A549 (cell line): ENCODE measurements around the gene TMEM191C. TPM values are rescaled to one million over a fixed set of nuclear protein-coding genes. Genes with fewer than 3 reads are reported as not detected.
A peak's percentile ranks its signal among the peaks of the same experiment; 100 is the strongest.
"Not testable (repeated sequence)": the region's sequence is repeated elsewhere in the genome, so short reads cannot be mapped to it uniquely, and the experiment has no call there.

Experiments used
- ATAC-seq, 2 experiments: fragments of 200-7000 bp in 1 of 2; fragments of >200 bp in 1 of 2; cut with Nextera tagmentation in 1 of 2; cut with Tn5 transposase in 1 of 2; 3 replicates each; pipeline versions ENCODE4 v1.8.0 to v1.9.1; 2018 to 2020; ENCODE audit warnings: mild to moderate bottlenecking in 1 of 2, moderate library complexity in 1 of 2
- CTCF ChIA-PET: fragments of 300-600 bp; sonication (Branson Sonifier 250); formaldehyde crosslinking; extraction: SDS; loops from one replicate; lab custom pipeline; 2021; ENCODE audit warnings: antibody characterized with exemption, inconsistent platforms; lab: Yijun Ruan, JAX
- POLR2A ChIA-PET: fragments of 350-600 bp; formaldehyde crosslinking; extraction: SDS; loops from one replicate; lab custom pipeline; 2021; ENCODE audit warnings: antibody characterized with exemption, inconsistent platforms; lab: Yijun Ruan, JAX
- DNase-seq, 2 experiments: peaks; one replicate each; pipeline versions ENCODE4 v3.0.0 to v3.0.0-alpha.2; 2011 to 2016; ENCODE audit warnings: low read depth in 1 of 2, low spot score in 1 of 2
- FAIRE-seq: peaks from 2 replicates; lab custom pipeline; 2011; peaks lifted over from hg19 to GRCh38; lab: Jason Lieb, UNC
- H3K27ac ChIP-seq, 2 experiments: fragments of >200 bp; sonication (Bioruptor Twin); formaldehyde crosslinking; 3 replicates each; pipeline ENCODE4 v1.5.1; 2016 to 2017
- H3K4me1 ChIP-seq: fragments of >200 bp; sonication (Bioruptor Twin); formaldehyde crosslinking; 3 replicates; pipeline ENCODE4 v1.6.1; 2016
- H3K4me2 ChIP-seq: fragments of >200 bp; sonication (Bioruptor Twin); formaldehyde crosslinking; 3 replicates; pipeline ENCODE4 v1.6.1; 2016
- H3K4me3 ChIP-seq: fragments of >200 bp; sonication (Bioruptor Twin); formaldehyde crosslinking; 3 replicates; pipeline ENCODE4 v1.5.1; 2016
- H3K9me3 ChIP-seq: fragments of >200 bp; sonication (Bioruptor Twin); formaldehyde crosslinking; 3 replicates; pipeline ENCODE4 v1.6.1; 2016
- WGBS: methylation state at CpG from one replicate; pipeline ENCODE4 v1.1.6; 2017; ENCODE audit errors: missing lambda C conversion rate; 5-methylcytosine and 5-hydroxymethylcytosine counted together
- polyA plus RNA-seq, 4 experiments: library from polyadenylated mRNA; depleted of rRNA in 3 of 4; stranded (reverse); fragments of >200 nt; fragmentation: RNase III in 1 of 4; extraction: RNeasy Plus Mini Kit Qiagen cat#74134 plus additional on column Dnase treatment in 1 of 4; gene quantifications; 2 replicates in 3 of 4; 3 replicates in 1 of 4; pipeline ENCODE4 v1.2.3, GENCODE V29; 2011 to 2017

The TMEM191C gene
- polyA plus RNA-seq, 2 of the 4 experiments (the other 2 are of a cell fraction) = 0.57 to 0.58 TPM

DNA sequence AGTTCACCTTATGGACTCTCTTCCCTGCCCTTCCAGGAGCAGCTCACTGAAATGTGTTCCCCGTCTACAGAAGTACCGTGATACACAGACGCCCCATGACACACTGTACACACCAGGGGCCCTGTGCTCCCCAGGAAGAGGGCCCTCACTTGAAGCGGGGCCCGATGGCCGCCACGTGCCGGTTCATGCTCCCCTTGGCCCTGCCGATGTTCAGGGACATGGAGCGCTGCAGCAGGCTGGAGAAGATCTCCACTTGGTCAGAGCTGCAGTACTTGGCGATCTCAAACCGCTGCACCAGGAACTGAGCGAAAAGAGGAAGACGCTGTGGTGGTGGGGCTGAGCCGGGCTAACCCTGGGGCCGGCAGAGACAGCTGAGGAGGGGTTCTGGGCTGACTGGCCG, 20.5 kb downstream of the TMEM191C start:
- H3K4me1 ChIP-seq, H3K9me3 ChIP-seq, H3K4me3 ChIP-seq, H3K27ac ChIP-seq, H3K4me2 ChIP-seq, FAIRE-seq, CTCF ChIA-PET, POLR2A ChIA-PET, DNase-seq, ATAC-seq: not testable (repeated sequence)
- no CpG with 5 or more reads among the region's 17 CpGs for WGBS

GRCh38 chr22:21489149-21489680, 22.0 kb downstream of the TMEM191C start:
- DNase-seq, H3K9me3 ChIP-seq, FAIRE-seq, ATAC-seq, POLR2A ChIA-PET, CTCF ChIA-PET, H3K27ac ChIP-seq, H3K4me1 ChIP-seq, H3K4me2 ChIP-seq, H3K4me3 ChIP-seq: not testable (repeated sequence)
- no CpG with 5 or more reads among the region's 11 CpGs for WGBS

- H3K9me3 ChIP-seq, H3K4me1 ChIP-seq, FAIRE-seq, CTCF ChIA-PET, POLR2A ChIA-PET, H3K4me2 ChIP-seq, ATAC-seq, H3K4me3 ChIP-seq, DNase-seq, H3K27ac ChIP-seq: not testable (repeated sequence)
- no CpG with 5 or more reads among the region's 6 CpGs for WGBS
These were observed 23.4 kb downstream of the TMEM191C start for GRCh38 chr22:21490556-21490955.

DNA sequence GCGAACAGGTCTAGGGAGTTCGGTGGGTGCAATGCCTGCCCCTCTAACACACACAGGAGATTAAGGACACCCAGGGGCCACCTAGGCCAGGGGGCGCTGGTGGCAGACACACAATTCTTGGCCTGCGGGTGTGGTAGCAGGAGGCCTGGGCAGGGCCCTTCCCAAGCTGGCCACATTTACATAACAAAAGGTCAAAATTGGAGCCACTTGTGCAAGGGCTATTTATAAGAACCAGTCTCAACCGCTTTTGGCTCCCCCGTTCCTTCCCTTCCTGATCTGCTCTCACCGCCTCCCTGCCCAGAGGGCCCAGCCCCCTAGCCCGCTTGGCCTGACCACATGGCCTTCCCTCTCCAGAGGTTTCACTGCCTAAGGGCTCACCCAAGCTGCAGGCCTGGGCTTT, 25.1 kb downstream of the TMEM191C start:
- H3K9me3 ChIP-seq, H3K4me2 ChIP-seq, DNase-seq, H3K4me3 ChIP-seq, POLR2A ChIA-PET, H3K4me1 ChIP-seq, FAIRE-seq, CTCF ChIA-PET, ATAC-seq, H3K27ac ChIP-seq: not testable (repeated sequence)
- no CpG with 5 or more reads among the region's 8 CpGs for WGBS

- H3K4me3 ChIP-seq, CTCF ChIA-PET, H3K9me3 ChIP-seq, H3K27ac ChIP-seq, DNase-seq, H3K4me2 ChIP-seq, FAIRE-seq, H3K4me1 ChIP-seq, POLR2A ChIA-PET: not testable (repeated sequence)
- WGBS = no CpG with 5 or more reads among the region's 23 CpGs
- ATAC-seq = peak; percentile 53 to 69
These were observed 26.9 kb downstream of the TMEM191C start for GRCh38 chr22:21493789-21494782.

DNA sequence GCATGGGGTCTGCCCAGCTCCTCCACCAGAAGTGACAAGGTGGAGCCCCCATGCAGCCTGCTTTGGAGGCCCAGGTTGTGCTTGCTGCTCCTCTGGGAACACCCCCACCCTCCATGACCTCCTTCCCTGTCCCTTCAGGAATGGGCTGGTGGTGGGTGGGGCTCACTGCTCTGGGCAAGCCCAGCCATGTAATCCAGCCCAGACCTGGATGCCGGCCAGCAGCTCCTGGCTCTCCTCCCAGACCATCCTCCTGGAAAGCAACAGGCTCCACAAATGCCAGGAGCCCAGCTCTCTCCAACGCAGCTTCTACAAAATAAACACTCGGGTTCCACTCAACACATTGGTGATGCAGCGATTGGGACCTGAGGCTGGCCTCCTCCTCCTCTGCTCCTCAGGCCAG, 30.8 kb downstream of the TMEM191C start:
- POLR2A ChIA-PET, H3K9me3 ChIP-seq, DNase-seq, H3K4me2 ChIP-seq, H3K27ac ChIP-seq, FAIRE-seq, H3K4me1 ChIP-seq, H3K4me3 ChIP-seq, CTCF ChIA-PET: not testable (repeated sequence)
- peak; percentile 72 to 85 for ATAC-seq
- WGBS = no CpG with 5 or more reads among the region's 4 CpGs

DNA sequence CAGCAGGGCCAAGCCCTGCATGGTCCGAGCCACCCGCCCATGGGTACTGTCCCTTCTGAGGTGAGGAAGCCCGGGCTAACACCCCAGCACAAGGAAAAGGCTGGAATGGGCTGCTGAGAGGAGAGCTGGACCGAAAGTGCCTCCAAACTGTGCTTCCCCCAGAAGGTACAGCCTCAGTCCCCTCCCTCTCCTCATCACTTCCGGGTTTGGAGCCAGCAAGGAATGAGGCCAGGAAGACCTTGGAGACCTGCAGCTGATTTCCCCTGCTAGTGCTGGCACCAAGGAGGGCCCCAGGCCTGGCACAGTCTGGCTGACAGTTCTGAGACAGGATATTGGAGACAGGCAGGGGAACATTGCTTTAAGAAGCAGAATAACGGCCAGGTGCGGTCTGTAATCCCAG, 31.3 kb downstream of the TMEM191C start:
- CTCF ChIA-PET, H3K4me3 ChIP-seq, H3K4me1 ChIP-seq, H3K4me2 ChIP-seq, FAIRE-seq, H3K9me3 ChIP-seq, POLR2A ChIA-PET, H3K27ac ChIP-seq, DNase-seq: not testable (repeated sequence)
- ATAC-seq = peak; percentile 48 to 64; a peak in 5 of 6 replicates
- WGBS = no CpG with 5 or more reads among the region's 7 CpGs

- DNase-seq, FAIRE-seq, H3K27ac ChIP-seq, H3K4me2 ChIP-seq, ATAC-seq, H3K4me1 ChIP-seq, POLR2A ChIA-PET, H3K4me3 ChIP-seq, CTCF ChIA-PET, H3K9me3 ChIP-seq: not testable (repeated sequence)
- no CpG with 5 or more reads among the region's 16 CpGs for WGBS
These were observed 32.7 kb downstream of the TMEM191C start for GRCh38 chr22:21499623-21500506.

DNA sequence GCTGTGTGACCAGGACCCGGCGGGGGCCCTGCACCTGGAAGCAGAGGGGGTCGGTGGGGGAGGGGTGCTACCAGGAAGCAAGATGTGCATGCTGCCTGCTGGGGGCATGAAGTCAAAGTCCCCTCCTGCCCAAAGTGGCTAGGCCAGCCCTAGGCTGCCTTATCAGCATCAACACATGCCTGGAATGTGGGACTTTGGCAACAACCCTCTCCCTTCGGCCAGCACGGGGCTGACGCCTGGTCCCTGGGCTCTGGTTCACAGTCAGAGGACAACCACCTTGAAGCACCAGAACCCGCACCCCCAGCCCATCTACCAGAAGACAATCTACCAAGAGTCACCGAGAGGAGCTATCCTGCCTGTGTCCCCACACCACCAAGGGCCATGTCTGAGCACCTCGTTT, 43.2 kb downstream of the TMEM191C start:
- H3K4me3 ChIP-seq, H3K27ac ChIP-seq, H3K4me1 ChIP-seq, FAIRE-seq, H3K4me2 ChIP-seq, DNase-seq, CTCF ChIA-PET, POLR2A ChIA-PET, H3K9me3 ChIP-seq: not testable (repeated sequence)
- WGBS = no CpG with 5 or more reads among the region's 9 CpGs
- ATAC-seq = peak; percentile 16 to 40; a peak in 1 of 6 replicates

- H3K9me3 ChIP-seq, CTCF ChIA-PET, POLR2A ChIA-PET, H3K4me1 ChIP-seq, H3K27ac ChIP-seq, DNase-seq, H3K4me2 ChIP-seq, FAIRE-seq, H3K4me3 ChIP-seq: not testable (repeated sequence)
- WGBS = 83% methylated on average over 2 of the region's 11 CpGs
- peak in 1 of 2 experiments; percentile 49; a peak in 3 of 6 replicates for ATAC-seq
These were observed 44.8 kb downstream of the TMEM191C start for GRCh38 chr22:21512022-21512421.
